ENCODE measurements around the gene BLACAT1. TPM values are rescaled to one million over a fixed set of nuclear protein-coding genes. Genes with fewer than 3 reads are reported as not detected.
A peak's percentile ranks its signal among the peaks of the same experiment; 100 is the strongest.

Gene BLACAT1
- total and polyA plus RNA-seq, 9 of the 15 experiments (the other 6 are each of a cell fraction or from before 2014, with no cell fraction given): 0.10 to 5.9 (median 0.73) TPM

- peaks cover 41 to 52% of the 10 kb centered on the region in 2 experiments for H3K4me1 ChIP-seq (replicated peaks in 1 of 2; ENCODE audit: control insufficient read depth in 2 of 2, insufficient read depth in 2 of 2, low read length in 2 of 2)
- ChIA-PET CTCF (ENCODE audit: low intra/inter-chr PET ratio) (no interaction called here), POLR2A (interaction anchor here (0.7 to 1.3 kb wide), 4 partner anchors 10 to 54 kb away, joined by 3 to 4 read pairs (median 4); no protein-coding TSS in a partner anchor)
- FAIRE-seq (peak; percentile 67), ATAC-seq (peak; percentile 16; the same call in 1 of the 3 replicates), DNase-seq (ENCODE audit: extremely low read depth in 1 of 4, low spot score in 3 of 4) (peak in 3 of 4 experiments; percentile 26 to 57 (median 56))
- H3K9me1 ChIP-seq (ENCODE audit: control insufficient read depth, insufficient read depth, low read length): no peaks in the 10 kb centered on the region
- peak overlapping the region; percentile 69 for H2AFZ ChIP-seq (ENCODE audit: low read depth, low read length)
- no TSS peak for BruUV-seq (replicated peaks)
- intact Hi-C loops (cut with micrococcal nuclease) (no loop called here), in situ Hi-C loops (cut with MboI) (no loop called here)
- peaks cover 10% of the 10 kb centered on the region; the same call in 2 of the 3 replicates for H3K79me2 ChIP-seq (ENCODE audit: control insufficient read depth, insufficient read depth, low read length)
- no peaks in the 10 kb centered on the region for H3K9me3 ChIP-seq (replicated peaks; ENCODE audit: control insufficient read depth, insufficient read depth, low read depth, low read length)
- no peak overlapping the region for H3K27ac ChIP-seq (ENCODE audit: extremely low read depth, low read depth, low read length)
- whole genome bisulfite sequencing (ENCODE audit: insufficient coverage, low coverage, missing lambda C conversion rate): 12% methylated on average over 18 of the region's 18 CpGs
- H3K27me3 ChIP-seq (ENCODE audit: control insufficient read depth in 2 of 2, insufficient read depth in 2 of 2, low read length in 2 of 2): no peaks in the 10 kb centered on the region
- H3K9ac ChIP-seq (ENCODE audit: insufficient read depth in 1 of 2, low read depth in 2 of 2, low read length in 2 of 2): peak overlapping the region in 1 of 2 experiments; percentile 75; a peak in 1 of 4 replicates
- H3K4me3 ChIP-seq: no peak overlapping the region
- no peaks in the 10 kb centered on the region for H3K36me3 ChIP-seq (ENCODE audit: control insufficient read depth, insufficient read depth, low read length)
- H3K4me2 ChIP-seq (ENCODE audit: insufficient read depth, low read length): peak overlapping the region; percentile 26; the same call in 1 of the 2 replicates
- no peaks in the 10 kb centered on the region for H4K20me1 ChIP-seq (replicated peaks; ENCODE audit: control insufficient read depth, insufficient read depth, low read length)
- TF ChIP-seq ZNF592 (IDR thresholded peaks at IDR 0.05) (no peak), SMARCE1 (IDR thresholded peaks at IDR 0.05) (no peak), TRIM25 (IDR thresholded peaks at IDR 0.05; ENCODE audit: borderline replicate concordance) (no peak), RFX1 (IDR thresholded peaks at IDR 0.05) (no peak), ZBTB11 (CRISPR knock-in tag; IDR thresholded peaks at IDR 0.05) (no peak), NFYB (IDR thresholded peaks at IDR 0.05; ENCODE audit: extremely low read depth, insufficient read length) (no peak), SRF (CRISPR knock-in tag; IDR thresholded peaks at IDR 0.05) (no peak), CCAR2 (IDR thresholded peaks at IDR 0.05; ENCODE audit: low read depth, low read length) (no peak)
- TF ChIP-seq, protein P1, sequence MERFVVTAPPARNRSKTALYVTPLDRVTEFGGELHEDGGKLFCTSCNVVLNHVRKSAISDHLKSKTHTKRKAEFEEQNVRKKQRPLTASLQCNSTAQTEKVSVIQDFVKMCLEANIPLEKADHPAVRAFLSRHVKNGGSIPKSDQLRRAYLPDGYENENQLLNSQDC (CRISPR knock-in tag; IDR thresholded peaks at IDR 0.05): no peak
These were observed 10.8 kb downstream of the BLACAT1 start for GRCh38 chr1:205444931-205445645.
